GM20000 (cell line): ENCODE measurements around the gene ABCC10.
"Not testable (repeated sequence)": the region's sequence is repeated elsewhere in the genome, so short reads cannot be mapped to it uniquely, and the experiment has no call there.

Source experiments
- DNase-seq: peaks from one replicate; pipeline ENCODE4 v3.0.0; 2012; ENCODE audit warnings: low spot score
- CTCF ChIP-seq: IDR thresholded peaks from 2 replicates; pipeline ENCODE4 v1.5.1; 2012; ENCODE audit warnings: mild to moderate bottlenecking, control low read depth; ENCODE audit errors: extremely low read depth, missing control alignments

The ABCC10 gene

GRCh38 chr6:43391440-43392031 lies 35.8 kb upstream of the ABCC10 start:
- no peak for TF ChIP-seq CTCF
- no peak for DNase-seq

DNA sequence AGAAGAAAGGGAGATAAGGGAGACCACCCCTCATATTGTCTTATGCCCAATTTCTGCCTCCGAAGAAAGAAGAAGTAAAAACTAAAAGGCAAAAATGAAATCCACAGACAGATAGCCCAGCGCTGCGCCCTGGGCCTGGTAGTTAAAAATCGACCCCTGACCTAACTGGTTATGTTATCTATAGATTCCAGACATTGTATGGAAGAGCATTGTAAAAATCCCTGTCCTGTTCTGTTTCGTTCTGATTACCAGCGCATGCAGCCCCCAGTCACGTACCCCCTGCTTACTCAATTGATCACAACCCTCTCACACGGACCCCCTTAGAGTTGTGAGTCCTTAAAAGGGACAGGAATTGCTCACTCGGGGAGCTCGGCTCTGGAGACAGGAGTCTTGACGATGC lies 34.2 kb upstream of the ABCC10 start:
- DNase-seq, result not testable (repeated sequence)

GRCh38 chr6:43393602-43394001 lies 33.7 kb upstream of the ABCC10 start:
- no peak for TF ChIP-seq CTCF
- no peak for DNase-seq

- no peak for DNase-seq
- TF ChIP-seq CTCF, result no peak
Observed at GRCh38 chr6:43394982-43395381, 32.4 kb upstream of the ABCC10 start.

DNA sequence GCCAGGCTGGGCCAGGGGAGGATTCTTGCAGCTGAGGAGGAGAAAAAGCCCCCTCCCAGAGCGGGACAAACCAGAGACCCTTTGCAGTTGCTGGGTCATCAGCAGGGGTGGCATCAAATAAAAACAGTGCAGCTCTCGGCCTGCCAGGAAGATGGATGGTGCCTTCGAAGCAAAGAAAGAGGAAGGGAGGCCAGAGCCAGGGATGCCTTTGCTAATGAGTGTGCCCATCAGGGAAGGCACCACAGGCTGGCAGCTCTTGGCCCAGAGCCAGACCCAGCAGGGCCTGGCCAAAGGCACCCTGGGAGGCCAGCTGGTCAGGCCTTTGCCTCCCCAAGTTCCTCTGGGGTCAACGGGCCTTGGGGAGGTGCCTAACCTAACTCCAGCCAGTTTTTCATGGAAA lies 31.6 kb upstream of the ABCC10 start:
- no peak for TF ChIP-seq CTCF
- DNase-seq, result no peak

GRCh38 chr6:43396408-43397149 lies 30.8 kb upstream of the ABCC10 start:
- TF ChIP-seq CTCF, result no peak
- no peak for DNase-seq

DNA sequence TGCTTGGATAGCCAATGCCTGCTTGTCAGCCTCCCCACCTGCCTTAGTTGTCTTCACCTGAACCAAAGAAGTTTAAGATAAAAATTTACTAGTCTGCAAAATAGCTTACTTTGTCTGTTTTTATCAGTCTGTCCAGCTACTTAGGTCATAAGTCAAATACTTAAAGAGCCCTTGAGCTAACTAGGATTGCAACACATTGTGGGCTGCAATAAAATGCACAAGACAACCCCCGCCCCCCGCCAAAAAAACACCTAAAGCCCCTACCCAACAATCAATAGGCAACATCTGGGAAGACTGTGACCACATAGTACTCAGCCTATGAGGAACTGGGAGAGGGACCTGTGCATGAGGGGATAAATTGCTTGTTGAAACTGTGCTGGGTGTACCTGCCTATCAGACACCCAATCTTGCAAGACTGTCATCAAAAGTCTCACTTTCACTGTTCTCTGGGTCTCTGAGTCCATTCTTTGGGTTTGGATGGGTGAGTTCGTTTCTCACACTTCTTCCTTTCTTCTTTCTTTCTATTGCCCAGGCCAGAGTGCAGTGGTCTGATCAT lies 27.3 kb upstream of the ABCC10 start:
- no peak for DNase-seq
- TF ChIP-seq CTCF, result no peak
